ENCODE measurements around the gene TMEM161A. TPM values are rescaled to one million over a fixed set of nuclear protein-coding genes. Genes with fewer than 3 reads are reported as not detected.

Gene TMEM161A
- total and polyA plus RNA-seq, 9 of the 15 experiments (the other 6 are each of a cell fraction or from before 2014, with no cell fraction given) = 0.63 to 92.3 (median 38.9) TPM

DNA sequence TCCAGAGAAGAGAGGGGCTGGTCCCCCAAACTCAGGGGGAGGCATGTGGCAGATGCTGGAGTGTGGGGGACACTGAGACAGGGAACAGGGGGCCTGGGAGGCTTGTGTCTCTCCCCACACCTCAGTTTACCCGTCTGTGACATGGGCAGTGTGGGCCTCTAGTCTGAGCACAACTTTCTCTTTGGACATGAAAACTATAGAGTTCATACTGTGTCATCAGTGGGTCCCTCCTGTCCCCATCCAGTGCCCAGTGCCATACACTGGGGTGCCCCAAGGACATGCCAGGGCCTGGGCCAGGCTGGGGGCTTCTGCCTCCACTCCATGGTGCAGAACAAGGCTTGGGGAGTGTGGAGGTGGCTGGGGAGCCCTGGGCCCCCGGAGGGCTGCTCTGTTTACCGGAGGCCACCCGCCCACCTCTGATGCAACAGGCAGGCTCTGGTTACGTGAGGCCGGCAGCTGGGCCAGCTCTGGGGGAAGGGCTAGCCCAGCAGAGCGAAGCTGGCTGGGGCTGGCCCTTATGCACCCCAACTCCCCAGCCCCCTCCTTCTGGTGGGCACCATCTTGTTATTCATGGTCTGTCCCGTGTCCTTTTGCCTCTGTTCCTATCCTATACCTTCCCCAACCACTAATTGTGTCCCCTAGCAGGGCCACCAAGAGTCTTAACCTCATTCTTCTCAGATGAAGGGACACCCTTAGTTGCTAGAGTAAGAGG is 33.7 kb upstream of the TMEM161A start (continued):
- TF ChIP-seq HDAC3 (IDR thresholded peaks at IDR 0.05; ENCODE audit: borderline replicate concordance, partially characterized antibody) (no peak), NR2C2 (CRISPR knock-in tag; IDR thresholded peaks at IDR 0.05) (no peak), NR2C2 (tag; IDR thresholded peaks at IDR 0.05) (no peak; the same call in 1 of the 2 replicates), ZNF507 (tag; conservative IDR thresholded peaks at IDR 0.05) (no peak), MTA3 (IDR thresholded peaks at IDR 0.05; ENCODE audit: borderline replicate concordance) (peak; percentile 51; the same call in 1 of the 2 replicates), RFX1 (IDR thresholded peaks at IDR 0.05) (no peak), FOXJ3 (CRISPR knock-in tag; IDR thresholded peaks at IDR 0.05) (no peak), NEUROD1 (IDR thresholded peaks at IDR 0.05; ENCODE audit: borderline replicate concordance, low read depth, low read length, partially characterized antibody) (no peak), NR4A1 (CRISPR knock-in tag; IDR thresholded peaks at IDR 0.05) (no peak), NR4A1 (tag; IDR thresholded peaks at IDR 0.05) (no peak), ZNF75A (CRISPR knock-in tag; IDR thresholded peaks at IDR 0.05) (no peak), ZNF24 (IDR thresholded peaks at IDR 0.05) (peak; percentile 13; the same call in 1 of the 2 replicates), SIN3B (IDR thresholded peaks at IDR 0.05; ENCODE audit: low read depth) (no peak), JUN (IDR thresholded peaks at IDR 0.05; ENCODE audit: borderline replicate concordance, low read depth, low read length) (no peak), JUN (CRISPR knock-in tag; IDR thresholded peaks at IDR 0.05; ENCODE audit: borderline replicate concordance) (no peak), CXXC5 (CRISPR knock-in tag; IDR thresholded peaks at IDR 0.05) (peak; percentile 35), ZNF124 (CRISPR knock-in tag; IDR thresholded peaks at IDR 0.05) (no peak), ZFX (CRISPR knock-in tag; IDR thresholded peaks at IDR 0.05) (no peak), ILF3 (IDR thresholded peaks at IDR 0.05; ENCODE audit: borderline replicate concordance) (no peak), ZNF717 (CRISPR knock-in tag; IDR thresholded peaks at IDR 0.05) (no peak), SMAD3 (CRISPR knock-in tag; conservative IDR thresholded peaks at IDR 0.05) (no peak), ZNF12 (CRISPR knock-in tag; IDR thresholded peaks at IDR 0.05) (no peak), BRCA1 (IDR thresholded peaks at IDR 0.05) (no peak), BRCA1 (CRISPR knock-in tag; IDR thresholded peaks at IDR 0.05) (no peak), ZNF707 (CRISPR knock-in tag; conservative IDR thresholded peaks at IDR 0.05) (no peak), L3MBTL2 (IDR thresholded peaks at IDR 0.05) (peak; percentile 15; the same call in 1 of the 2 replicates)
- TF ChIP-seq, protein P1, sequence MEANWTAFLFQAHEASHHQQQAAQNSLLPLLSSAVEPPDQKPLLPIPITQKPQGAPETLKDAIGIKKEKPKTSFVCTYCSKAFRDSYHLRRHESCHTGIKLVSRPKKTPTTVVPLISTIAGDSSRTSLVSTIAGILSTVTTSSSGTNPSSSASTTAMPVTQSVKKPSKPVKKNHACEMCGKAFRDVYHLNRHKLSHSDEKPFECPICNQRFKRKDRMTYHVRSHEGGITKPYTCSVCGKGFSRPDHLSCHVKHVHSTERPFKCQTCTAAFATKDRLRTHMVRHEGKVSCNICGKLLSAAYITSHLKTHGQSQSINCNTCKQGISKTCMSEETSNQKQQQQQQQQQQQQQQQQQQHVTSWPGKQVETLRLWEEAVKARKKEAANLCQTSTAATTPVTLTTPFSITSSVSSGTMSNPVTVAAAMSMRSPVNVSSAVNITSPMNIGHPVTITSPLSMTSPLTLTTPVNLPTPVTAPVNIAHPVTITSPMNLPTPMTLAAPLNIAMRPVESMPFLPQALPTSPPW (CRISPR knock-in tag; IDR thresholded peaks at IDR 0.05) = no peak
- TF ChIP-seq, protein P2, sequence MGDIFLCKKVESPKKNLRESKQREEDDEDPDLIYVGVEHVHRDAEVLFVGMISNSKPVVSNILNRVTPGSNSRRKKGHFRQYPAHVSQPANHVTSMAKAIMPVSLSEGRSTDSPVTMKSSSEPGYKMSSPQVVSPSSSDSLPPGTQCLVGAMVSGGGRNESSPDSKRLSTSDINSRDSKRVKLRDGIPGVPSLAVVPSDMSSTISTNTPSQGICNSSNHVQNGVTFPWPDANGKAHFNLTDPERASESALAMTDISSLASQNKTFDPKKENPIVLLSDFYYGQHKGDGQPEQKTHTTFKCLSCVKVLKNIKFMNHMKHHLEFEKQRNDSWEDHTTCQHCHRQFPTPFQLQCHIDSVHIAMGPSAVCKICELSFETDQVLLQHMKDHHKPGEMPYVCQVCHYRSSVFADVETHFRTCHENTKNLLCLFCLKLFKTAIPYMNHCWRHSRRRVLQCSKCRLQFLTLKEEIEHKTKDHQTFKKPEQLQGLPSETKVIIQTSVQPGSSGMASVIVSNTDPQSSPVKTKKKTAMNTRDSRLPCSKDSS (IDR thresholded peaks at IDR 0.05; ENCODE audit: low read depth, partially characterized antibody) = no peak
